Measurements from ENCODE around the gene GAS7.
"Not testable (repeated sequence)": the region's sequence is repeated elsewhere in the genome, so short reads cannot be mapped to it uniquely, and the experiment has no call there.

Gene GAS7

GRCh38 chr17:10031127-10031526, 167.3 kb downstream of the GAS7 start:
- DNase-seq (ENCODE audit: low read depth in 2 of 3, low spot score in 2 of 3): no peak

- no peak for DNase-seq (ENCODE audit: low read depth in 2 of 3, low spot score in 2 of 3)
Observed at GRCh38 chr17:10029129-10029528, 169.3 kb downstream of the GAS7 start.

- DNase-seq (ENCODE audit: low read depth in 2 of 3, low spot score in 2 of 3): no peak
Observed at GRCh38 chr17:10025976-10026901, 172.2 kb downstream of the GAS7 start.

GRCh38 chr17:10025224-10025623, 173.2 kb downstream of the GAS7 start:
- DNase-seq (ENCODE audit: low read depth in 2 of 3, low spot score in 2 of 3): no peak

- DNase-seq (ENCODE audit: low read depth in 2 of 3, low spot score in 2 of 3): no peak
Observed at GRCh38 chr17:10022416-10022815, 176.0 kb downstream of the GAS7 start.

- no peak for DNase-seq (ENCODE audit: low read depth in 2 of 3, low spot score in 2 of 3)
Observed at GRCh38 chr17:10021272-10021984, 177.0 kb downstream of the GAS7 start.

- DNase-seq (ENCODE audit: low read depth in 2 of 3, low spot score in 2 of 3): no peak
Observed at GRCh38 chr17:10019941-10020451, 178.4 kb downstream of the GAS7 start.

- no peak for DNase-seq (ENCODE audit: low read depth in 2 of 3, low spot score in 2 of 3)
Observed at GRCh38 chr17:10018461-10018891, 179.9 kb downstream of the GAS7 start.

GRCh38 chr17:10016958-10017570, 181.3 kb downstream of the GAS7 start:
- not testable (repeated sequence) for DNase-seq (ENCODE audit: low read depth in 2 of 3, low spot score in 2 of 3)

- DNase-seq (ENCODE audit: low read depth in 2 of 3, low spot score in 2 of 3): no peak
Observed at GRCh38 chr17:10013365-10014112, 184.9 kb downstream of the GAS7 start.

GRCh38 chr17:10010752-10011151, 187.7 kb downstream of the GAS7 start:
- DNase-seq (ENCODE audit: low read depth in 2 of 3, low spot score in 2 of 3): no peak

GRCh38 chr17:10003705-10004104, 194.7 kb downstream of the GAS7 start:
- no peak for DNase-seq (ENCODE audit: low read depth in 2 of 3, low spot score in 2 of 3)

GRCh38 chr17:10002567-10003360, 195.6 kb downstream of the GAS7 start:
- DNase-seq (ENCODE audit: low read depth in 2 of 3, low spot score in 2 of 3): not testable (repeated sequence)

GRCh38 chr17:10001306-10001873, 197.0 kb downstream of the GAS7 start:
- DNase-seq (ENCODE audit: low read depth in 2 of 3, low spot score in 2 of 3): no peak

- DNase-seq (ENCODE audit: low read depth in 2 of 3, low spot score in 2 of 3): no peak
Observed at GRCh38 chr17:9999919-10000695, 198.3 kb downstream of the GAS7 start.

GRCh38 chr17:9998060-9998459, 200.3 kb downstream of the GAS7 start:
- no peak for DNase-seq (ENCODE audit: low read depth in 2 of 3, low spot score in 2 of 3)

GRCh38 chr17:9994761-9995160, 203.6 kb downstream of the GAS7 start:
- no peak for DNase-seq (ENCODE audit: low read depth in 2 of 3, low spot score in 2 of 3)

- no peak for DNase-seq (ENCODE audit: low read depth in 2 of 3, low spot score in 2 of 3)
Observed at GRCh38 chr17:9991796-9992195, 206.6 kb downstream of the GAS7 start.

GRCh38 chr17:9991351-9991750, 207.1 kb downstream of the GAS7 start:
- no peak for DNase-seq (ENCODE audit: low read depth in 2 of 3, low spot score in 2 of 3)
